OCI-LY7 (cell line): ENCODE data around the gene SEMA5A. TPM values are rescaled to one million over a fixed set of nuclear protein-coding genes. Genes with fewer than 3 reads are reported as not detected.

Experiments used
- BruUV-seq: library from RNA; stranded (reverse); fragments of 400-500 nt; replicated peaks from 2 replicates; lab custom pipeline; 2021; lab: Mats Ljungman, UMichigan
- CTCF ChIA-PET: fragments of 300-600 bp; sonication (Branson Sonifier 250); formaldehyde crosslinking; loops from one replicate; lab custom pipeline; 2022; ENCODE audit warnings: antibody characterized with exemption; ENCODE audit not compliant: unreplicated experiment; lab: Charles Lee
- POLR2A ChIA-PET: fragments of 300-600 bp; sonication (Branson Sonifier 250); formaldehyde crosslinking; loops from one replicate; lab custom pipeline; 2022; ENCODE audit warnings: antibody characterized with exemption; lab: Charles Lee
- DNase-seq: peaks from one replicate; pipeline ENCODE4 v3.0.0-alpha.2; 2015; ENCODE audit warnings: low spot score
- H2AFZ ChIP-seq: fragments of 200-600 bp; sonication (generic), shearing (Covaris generic); 2 replicates; pipeline ENCODE4 v1.6.1; 2014; ENCODE audit warnings: mild to moderate bottlenecking, antibody characterized with exemption, low read length, moderate library complexity
- H3K27ac ChIP-seq: fragments of 200-600 bp; sonication (generic); 2 replicates; pipeline ENCODE4 v1.5.1; 2014; ENCODE audit warnings: mixed run types, low read depth, mild to moderate bottlenecking, moderate library complexity, low read length, inconsistent platforms; ENCODE audit not compliant: poor library complexity, severe bottlenecking
- H3K36me3 ChIP-seq: fragments of 200-600 bp; sonication (generic); 2 replicates; pipeline ENCODE4 v1.6.1; 2014; ENCODE audit warnings: mild to moderate bottlenecking, antibody characterized with exemption, low read length, moderate library complexity, mixed read lengths; ENCODE audit not compliant: insufficient read depth
- H3K4me1 ChIP-seq: fragments of 200-600 bp; sonication (generic); 2 replicates; pipeline ENCODE4 v1.5.1; 2014; ENCODE audit warnings: mild to moderate bottlenecking, low read length; ENCODE audit not compliant: insufficient read depth, poor library complexity, severe bottlenecking
- H3K4me2 ChIP-seq: fragments of 200-600 bp; sonication (generic); 2 replicates; pipeline ENCODE4 v1.6.1; 2014; ENCODE audit warnings: mild to moderate bottlenecking, low read length
- H3K4me3 ChIP-seq: fragments of 200-600 bp; sonication (generic); 2 replicates; pipeline ENCODE4 v1.5.1; 2014; ENCODE audit warnings: mild to moderate bottlenecking, low read depth, low read length; ENCODE audit not compliant: poor library complexity, severe bottlenecking
- H3K79me2 ChIP-seq: fragments of 200-600 bp; sonication (generic); 2 replicates; pipeline ENCODE4 v1.6.1; 2016; ENCODE audit warnings: low read depth, mild to moderate bottlenecking, low read length, moderate library complexity, mixed read lengths; ENCODE audit not compliant: insufficient read depth
- H3K9me2 ChIP-seq: fragments of 200-600 bp; sonication (generic); 2 replicates; pipeline ENCODE4 v1.6.1; 2016; ENCODE audit warnings: mild to moderate bottlenecking, low read length, mixed read lengths; ENCODE audit not compliant: insufficient read depth
- H3K9me3 ChIP-seq: fragments of 200-600 bp; sonication (generic); 2 replicates; pipeline ENCODE4 v1.6.1; 2014; ENCODE audit warnings: mild to moderate bottlenecking, mixed run types, low read length, mixed read lengths
- H4K20me1 ChIP-seq: fragments of 200-600 bp; sonication (generic); 2 replicates; pipeline ENCODE4 v1.6.1; 2014; ENCODE audit warnings: mild to moderate bottlenecking, antibody characterized with exemption, low read length, moderate library complexity, mixed read lengths; ENCODE audit not compliant: insufficient read depth
- EZH2phosphoT487 ChIP-seq: fragments of 200-600 bp; sonication (generic); IDR thresholded peaks from 2 replicates; pipeline ENCODE4 v1.6.1; 2018; ENCODE audit warnings: low read depth, borderline replicate concordance, mild to moderate bottlenecking, mixed run types, antibody characterized with exemption, low read length, moderate library complexity, mixed read lengths
- intact Hi-C: fragments of 100-400 bp; cut with micrococcal nuclease; formaldehyde crosslinking; loops from one replicate; pipeline ENCODE4 v1.10.0; 2022; ENCODE audit not compliant: unreplicated experiment
- total RNA-seq, 2 experiments: library from RNA; depleted of rRNA in 1 of 2; stranded (reverse); fragments of >200 nt in 1 of 2; shearing (Covaris generic) in 1 of 2; gene quantifications; 2 replicates each; pipeline ENCODE4 v1.2.3, GENCODE V29; 2014 to 2022
- TF ChIP-seq, protein P1 (sequence below): fragments of 200-600 bp; sonication (generic); conservative IDR thresholded peaks from 2 replicates; pipeline ENCODE4 v1.5.1; 2014; ENCODE audit warnings: mild to moderate bottlenecking, antibody characterized with exemption, low read length, moderate library complexity, mixed read lengths

The SEMA5A gene
- total RNA-seq, 2 experiments from 2014 or later, result not detected

GRCh38 chr5:9140202-9140601 is 405.7 kb downstream of the SEMA5A start:
- no TSS peak for BruUV-seq
- no peaks in the 10 kb centered on the region for H3K9me3 ChIP-seq

DNA sequence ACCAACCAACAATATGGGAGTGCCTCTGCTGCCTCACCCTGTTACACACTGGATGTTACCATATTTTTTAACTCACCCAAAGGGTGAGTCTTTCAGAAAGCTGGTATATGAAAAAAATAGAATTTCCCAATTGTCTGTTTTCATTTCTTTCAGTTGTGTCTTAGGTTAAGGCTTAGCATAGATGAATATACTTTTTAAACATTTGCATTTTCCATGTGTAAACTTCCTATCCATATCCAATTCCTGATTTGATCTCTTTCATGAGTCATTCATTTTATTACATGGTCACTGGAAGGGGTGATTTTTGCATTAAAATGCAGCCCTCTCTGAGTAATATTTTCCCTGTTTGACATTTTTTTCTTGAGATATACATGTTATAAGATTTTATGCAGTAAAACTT is 406.5 kb downstream of the SEMA5A start:
- Histone ChIP-seq H3K4me2 (no peak overlapping the region), H3K27ac (no peak overlapping the region), H2AFZ (no peak overlapping the region), H3K36me3 (no peaks in the 10 kb centered on the region), H3K4me3 (no peak overlapping the region), H3K9me2 (no peaks in the 10 kb centered on the region), H3K9me3 (no peaks in the 10 kb centered on the region), H3K4me1 (no peaks in the 10 kb centered on the region), H4K20me1 (no peaks in the 10 kb centered on the region), H3K79me2 (no peaks in the 10 kb centered on the region)
- no peak for DNase-seq
- BruUV-seq, result no TSS peak
- POLR2A ChIA-PET, result no interaction called here
- intact Hi-C loops, result no loop called here
- CTCF ChIA-PET, result no interaction called here
- TF ChIP-seq, protein P1, sequence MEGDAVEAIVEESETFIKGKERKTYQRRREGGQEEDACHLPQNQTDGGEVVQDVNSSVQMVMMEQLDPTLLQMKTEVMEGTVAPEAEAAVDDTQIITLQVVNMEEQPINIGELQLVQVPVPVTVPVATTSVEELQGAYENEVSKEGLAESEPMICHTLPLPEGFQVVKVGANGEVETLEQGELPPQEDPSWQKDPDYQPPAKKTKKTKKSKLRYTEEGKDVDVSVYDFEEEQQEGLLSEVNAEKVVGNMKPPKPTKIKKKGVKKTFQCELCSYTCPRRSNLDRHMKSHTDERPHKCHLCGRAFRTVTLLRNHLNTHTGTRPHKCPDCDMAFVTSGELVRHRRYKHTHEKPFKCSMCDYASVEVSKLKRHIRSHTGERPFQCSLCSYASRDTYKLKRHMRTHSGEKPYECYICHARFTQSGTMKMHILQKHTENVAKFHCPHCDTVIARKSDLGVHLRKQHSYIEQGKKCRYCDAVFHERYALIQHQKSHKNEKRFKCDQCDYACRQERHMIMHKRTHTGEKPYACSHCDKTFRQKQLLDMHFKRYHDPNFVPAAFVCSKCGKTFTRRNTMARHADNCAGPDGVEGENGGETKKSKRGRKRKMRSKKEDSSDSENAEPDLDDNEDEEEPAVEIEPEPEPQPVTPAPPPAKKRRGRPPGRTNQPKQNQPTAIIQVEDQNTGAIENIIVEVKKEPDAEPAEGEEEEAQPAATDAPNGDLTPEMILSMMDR, result no peak
- no peak for TF ChIP-seq EZH2phosphoT487

More at GRCh38 chr5:9140202-9140601, 405.7 kb downstream of the SEMA5A start:
- CTCF ChIA-PET, result no interaction called here
- Histone ChIP-seq H3K9me2 (no peaks in the 10 kb centered on the region), H3K4me3 (no peak overlapping the region), H3K27ac (no peak overlapping the region), H3K4me2 (no peak overlapping the region), H3K4me1 (no peaks in the 10 kb centered on the region), H3K79me2 (no peaks in the 10 kb centered on the region), H4K20me1 (no peaks in the 10 kb centered on the region), H2AFZ (no peak overlapping the region), H3K36me3 (no peaks in the 10 kb centered on the region)
- intact Hi-C loops, result no loop called here
- no peak for DNase-seq
- TF ChIP-seq, protein P1, result no peak
- no peak for TF ChIP-seq EZH2phosphoT487
- POLR2A ChIA-PET, result no interaction called here

DNA sequence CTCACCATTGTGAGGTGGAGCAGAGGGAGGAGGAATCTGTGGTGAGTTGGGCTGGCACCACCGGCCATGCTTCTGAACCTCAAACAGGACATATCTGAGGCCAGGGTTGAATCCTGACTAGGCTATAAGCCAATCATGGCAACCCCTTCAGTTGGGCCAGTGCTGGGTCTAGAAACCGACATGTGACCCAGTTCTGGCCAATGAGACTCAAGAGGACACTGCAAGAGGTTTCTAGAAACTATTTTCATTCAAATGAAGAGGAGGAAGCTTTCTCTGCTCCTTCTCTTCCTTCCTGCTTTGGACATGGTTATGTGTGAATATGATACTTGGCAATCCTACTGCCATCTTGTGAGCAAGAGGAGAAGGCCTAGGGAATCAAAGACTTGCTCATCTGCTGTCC is 417.7 kb downstream of the SEMA5A start:
- CTCF ChIA-PET, result no interaction called here
- Histone ChIP-seq H3K79me2 (no peaks in the 10 kb centered on the region), H3K4me3 (no peak overlapping the region), H3K27ac (no peak overlapping the region), H2AFZ (no peak overlapping the region), H3K9me2 (no peaks in the 10 kb centered on the region), H4K20me1 (no peaks in the 10 kb centered on the region), H3K4me2 (no peak overlapping the region), H3K36me3 (no peaks in the 10 kb centered on the region), H3K4me1 (no peaks in the 10 kb centered on the region), H3K9me3 (no peaks in the 10 kb centered on the region)
- intact Hi-C loops, result no loop called here
- no TSS peak for BruUV-seq
- POLR2A ChIA-PET, result interaction anchor here (0.6 kb wide), 1 partner anchor 105 kb away, joined by 3 read pairs; no protein-coding TSS in a partner anchor
- no peak for TF ChIP-seq EZH2phosphoT487
- TF ChIP-seq, protein P1, result no peak
- no peak for DNase-seq
